PFSK-1 (cell line): Measurements from ENCODE around the gene JAKMIP2.

ENCODE experiments used
- POLR2AphosphoS5 ChIP-seq: IDR thresholded peaks from 2 replicates; pipeline ENCODE4 v1.6.1; 2012; ENCODE audit warnings: low read depth, mild to moderate bottlenecking, control low read depth, low read length, moderate library complexity
- TAF1 ChIP-seq: IDR thresholded peaks from 2 replicates; pipeline ENCODE4 v1.6.1; 2012; ENCODE audit warnings: low read length, control low read depth, borderline replicate concordance; ENCODE audit not compliant: insufficient read depth

DNA sequence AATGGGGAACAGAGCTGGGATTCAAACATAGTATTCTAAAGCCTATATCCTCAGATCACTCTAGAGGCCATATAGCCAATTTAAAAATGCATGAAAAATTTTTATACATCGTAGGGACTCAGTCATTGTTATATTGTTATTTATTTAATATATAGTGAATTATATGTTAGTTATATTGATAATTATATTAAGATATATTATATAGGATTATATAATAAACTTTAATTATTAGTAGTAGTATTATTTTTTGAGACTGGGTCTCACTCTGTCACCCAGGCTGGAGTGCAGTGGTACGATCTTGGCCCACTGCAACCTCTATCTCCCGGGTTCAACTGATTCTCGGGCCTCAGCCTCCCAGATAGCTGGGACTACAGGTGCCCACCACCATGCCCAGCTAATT, 206.9 kb downstream of the JAKMIP2 start:
- TF ChIP-seq POLR2AphosphoS5 (no peak), TAF1 (no peak)
